ENCODE results near the gene KRTAP21-3. TPM values are rescaled to one million over a fixed set of nuclear protein-coding genes. Genes with fewer than 3 reads are reported as not detected.

KRTAP21-3 gene
- total RNA-seq, 4 donors from 2014 or later, result not detected

DNA sequence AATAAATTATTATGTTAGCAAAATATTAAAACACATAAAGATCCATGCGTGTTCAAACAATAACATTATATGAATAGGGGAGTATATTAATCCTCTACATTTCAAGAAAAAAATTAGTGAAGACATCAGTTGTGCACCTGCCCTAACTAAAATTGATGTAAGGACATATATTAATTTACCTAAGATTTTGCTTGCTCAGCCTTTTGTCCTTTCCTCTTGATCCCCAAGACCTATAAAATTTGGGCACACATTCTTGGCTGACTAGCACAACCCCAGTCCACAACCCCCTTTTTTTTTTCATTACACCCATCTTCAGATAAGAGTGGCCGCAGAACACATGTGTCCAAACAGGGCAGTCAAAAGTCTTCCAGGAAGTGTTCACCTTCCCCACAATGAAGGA lies 21.9 kb upstream of the KRTAP21-3 start:
- no peak for ATAC-seq
- no peak for TF ChIP-seq EP300 (IDR thresholded peaks at IDR 0.05)
- no peak for TF ChIP-seq POLR2A (IDR thresholded peaks at IDR 0.05)
- TF ChIP-seq, protein P1, sequence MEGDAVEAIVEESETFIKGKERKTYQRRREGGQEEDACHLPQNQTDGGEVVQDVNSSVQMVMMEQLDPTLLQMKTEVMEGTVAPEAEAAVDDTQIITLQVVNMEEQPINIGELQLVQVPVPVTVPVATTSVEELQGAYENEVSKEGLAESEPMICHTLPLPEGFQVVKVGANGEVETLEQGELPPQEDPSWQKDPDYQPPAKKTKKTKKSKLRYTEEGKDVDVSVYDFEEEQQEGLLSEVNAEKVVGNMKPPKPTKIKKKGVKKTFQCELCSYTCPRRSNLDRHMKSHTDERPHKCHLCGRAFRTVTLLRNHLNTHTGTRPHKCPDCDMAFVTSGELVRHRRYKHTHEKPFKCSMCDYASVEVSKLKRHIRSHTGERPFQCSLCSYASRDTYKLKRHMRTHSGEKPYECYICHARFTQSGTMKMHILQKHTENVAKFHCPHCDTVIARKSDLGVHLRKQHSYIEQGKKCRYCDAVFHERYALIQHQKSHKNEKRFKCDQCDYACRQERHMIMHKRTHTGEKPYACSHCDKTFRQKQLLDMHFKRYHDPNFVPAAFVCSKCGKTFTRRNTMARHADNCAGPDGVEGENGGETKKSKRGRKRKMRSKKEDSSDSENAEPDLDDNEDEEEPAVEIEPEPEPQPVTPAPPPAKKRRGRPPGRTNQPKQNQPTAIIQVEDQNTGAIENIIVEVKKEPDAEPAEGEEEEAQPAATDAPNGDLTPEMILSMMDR (IDR thresholded peaks at IDR 0.05), result no peak
- TF ChIP-seq POLR2AphosphoS5 (IDR thresholded peaks at IDR 0.05), result no peak
- 78 to 90% methylated on average over 2 of the region's 2 CpGs for WGBS, 2 donors (ENCODE audit: low coverage in 1 of 2)
- Histone ChIP-seq H3K36me3 (no peaks in the 10 kb centered on the region), H3K4me3 (no peak overlapping the region), H3K9me3 (no peaks in the 10 kb centered on the region), H3K27me3 (no peaks in the 10 kb centered on the region), H3K27ac (no peak overlapping the region), H3K4me1 (no peaks in the 10 kb centered on the region)

DNA sequence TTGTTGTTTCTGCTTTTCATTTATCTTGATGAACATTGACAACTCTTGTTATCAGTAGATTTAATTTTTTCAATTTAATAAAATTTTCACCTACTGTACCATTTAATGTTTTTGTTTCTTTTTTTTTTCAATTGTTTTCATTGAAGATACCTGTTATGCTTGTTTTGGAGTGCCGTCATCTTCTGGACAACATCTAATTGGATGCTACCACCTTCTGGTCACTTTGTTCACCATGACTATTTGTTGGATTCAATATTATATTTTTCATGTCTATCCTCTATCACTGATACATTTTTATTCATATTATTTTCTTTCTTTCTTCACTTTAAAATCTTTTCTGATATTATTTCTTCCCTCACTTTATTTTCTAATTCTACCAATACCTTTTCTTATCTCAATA lies 14.4 kb upstream of the KRTAP21-3 start:
- Histone ChIP-seq H3K27me3 (no peaks in the 10 kb centered on the region), H3K9me3 (no peaks in the 10 kb centered on the region), H3K4me3 (no peak overlapping the region), H3K4me1 (no peaks in the 10 kb centered on the region), H3K36me3 (no peaks in the 10 kb centered on the region), H3K27ac (no peak overlapping the region)
- WGBS, 2 donors (ENCODE audit: low coverage in 1 of 2), result 69 to 71% methylated on average over 1 of the region's 1 CpG
- ATAC-seq, result no peak
- TF ChIP-seq POLR2AphosphoS5 (IDR thresholded peaks at IDR 0.05), result no peak
- no peak for TF ChIP-seq POLR2A (IDR thresholded peaks at IDR 0.05)
- no peak for TF ChIP-seq EP300 (IDR thresholded peaks at IDR 0.05)
- TF ChIP-seq, protein P1 (IDR thresholded peaks at IDR 0.05), result no peak

DNA sequence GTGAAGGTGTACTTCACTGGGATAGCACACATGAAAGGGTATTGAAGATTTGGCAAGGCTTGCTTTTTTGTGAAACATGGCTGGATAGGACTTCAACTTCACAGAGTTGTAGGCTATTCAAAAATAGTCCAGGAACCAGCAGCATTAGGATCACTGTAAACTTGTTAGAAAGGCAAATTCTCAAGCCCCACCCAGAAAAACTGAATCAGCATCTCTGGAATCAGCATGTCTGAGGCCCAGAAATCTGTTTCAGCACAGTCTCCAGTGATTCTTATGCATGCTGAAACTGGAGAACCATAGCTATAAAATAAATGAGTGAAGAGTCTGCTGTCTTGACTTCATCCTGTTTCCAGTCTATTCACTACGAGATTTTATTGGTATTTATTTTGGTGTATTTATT lies 8.1 kb upstream of the KRTAP21-3 start:
- Histone ChIP-seq H3K36me3 (no peaks in the 10 kb centered on the region), H3K4me1 (no peaks in the 10 kb centered on the region), H3K27ac (no peak overlapping the region), H3K4me3 (no peak overlapping the region), H3K9me3 (no peaks in the 10 kb centered on the region), H3K27me3 (no peaks in the 10 kb centered on the region)
- WGBS, 2 donors (ENCODE audit: low coverage in 1 of 2), result 69 to 75% methylated on average over 1 of the region's 1 CpG
- ATAC-seq, result no peak
- TF ChIP-seq, protein P1 (IDR thresholded peaks at IDR 0.05), result no peak
- TF ChIP-seq EP300 (IDR thresholded peaks at IDR 0.05), result no peak
- no peak for TF ChIP-seq POLR2A (IDR thresholded peaks at IDR 0.05)
- TF ChIP-seq POLR2AphosphoS5 (IDR thresholded peaks at IDR 0.05), result no peak

DNA sequence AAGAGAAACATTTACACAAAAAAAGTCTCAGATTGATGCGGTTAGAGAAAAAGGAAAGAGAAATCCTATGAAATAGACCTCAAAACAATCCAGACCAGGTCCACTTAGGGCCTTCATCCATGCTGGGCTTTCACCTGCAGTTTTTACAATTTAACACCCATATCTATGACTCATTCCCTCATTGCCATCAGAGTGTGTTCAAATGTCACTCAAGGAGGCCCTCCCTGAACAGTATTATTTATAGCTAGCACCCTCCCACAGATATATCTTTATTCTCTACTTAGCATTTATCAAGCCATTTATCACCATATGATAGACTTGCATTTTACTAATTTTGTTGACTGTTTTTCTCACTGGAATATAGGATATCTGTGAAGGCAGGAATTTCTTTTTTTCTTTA lies 824 bp upstream of the KRTAP21-3 start:
- Histone ChIP-seq H3K36me3 (no peaks in the 10 kb centered on the region), H3K27ac (no peak overlapping the region), H3K4me1 (no peaks in the 10 kb centered on the region), H3K27me3 (no peaks in the 10 kb centered on the region), H3K9me3 (no peaks in the 10 kb centered on the region), H3K4me3 (no peak overlapping the region)
- TF ChIP-seq POLR2AphosphoS5 (IDR thresholded peaks at IDR 0.05) (no peak), POLR2A (IDR thresholded peaks at IDR 0.05) (no peak), EP300 (IDR thresholded peaks at IDR 0.05) (no peak)
- TF ChIP-seq, protein P1 (IDR thresholded peaks at IDR 0.05), result no peak
- ATAC-seq, result no peak
- 84 to 91% methylated on average over 1 of the region's 1 CpG for WGBS, 2 donors (ENCODE audit: low coverage in 1 of 2)

DNA sequence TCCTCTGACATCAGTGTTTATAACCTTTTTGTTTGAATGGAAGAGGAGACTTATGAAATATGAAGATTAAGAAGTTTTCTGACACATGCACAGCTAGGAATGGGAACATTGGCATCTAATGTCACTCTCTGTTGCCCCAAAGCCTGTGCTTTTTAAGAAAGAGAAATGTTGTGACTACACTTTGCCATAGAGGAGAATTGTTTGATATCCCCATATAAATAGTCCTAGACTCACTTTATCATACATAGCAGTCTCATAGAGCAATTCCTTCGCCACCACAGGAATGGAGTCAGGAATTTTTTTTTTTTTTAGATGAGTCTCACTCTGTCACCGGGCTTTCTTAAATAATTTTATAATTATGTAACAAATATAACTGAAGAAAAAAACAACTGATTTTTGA lies 1.5 kb downstream of the KRTAP21-3 start:
- ATAC-seq, result no peak
- 81 to 88% methylated on average over 2 of the region's 2 CpGs for WGBS, 2 donors (ENCODE audit: low coverage in 1 of 2)

More for the DNA sequence above, 1.5 kb downstream of the KRTAP21-3 start:
- no peak overlapping the region for H3K4me3 ChIP-seq
- H3K27me3 ChIP-seq, result no peaks in the 10 kb centered on the region
- H3K4me1 ChIP-seq, result no peaks in the 10 kb centered on the region
- no peaks in the 10 kb centered on the region for H3K36me3 ChIP-seq
- H3K27ac ChIP-seq, result no peak overlapping the region
- TF ChIP-seq EP300 (IDR thresholded peaks at IDR 0.05) (no peak), POLR2A (IDR thresholded peaks at IDR 0.05) (no peak), POLR2AphosphoS5 (IDR thresholded peaks at IDR 0.05) (no peak)
- TF ChIP-seq, protein P1 (IDR thresholded peaks at IDR 0.05), result no peak
- H3K9me3 ChIP-seq, result peaks cover 0 to 4% (median 0%) of the 10 kb centered on the region in 3 donors

Measured in gastroesophageal sphincter (tissue), 4 donors.